Myometrial cell (primary cell): ENCODE measurements around the gene STK17B. TPM values are rescaled to one million over a fixed set of nuclear protein-coding genes. Genes with fewer than 3 reads are reported as not detected.

ENCODE experiments used
- total RNA-seq: library from RNA; depleted of rRNA; stranded (reverse); fragments of >200 nt; gene quantifications from 2 replicates; pipeline ENCODE4 v1.2.3, GENCODE V29; 2015

STK17B gene
- total RNA-seq: 21.3 and 25.2 TPM in 2 replicates

DNA sequence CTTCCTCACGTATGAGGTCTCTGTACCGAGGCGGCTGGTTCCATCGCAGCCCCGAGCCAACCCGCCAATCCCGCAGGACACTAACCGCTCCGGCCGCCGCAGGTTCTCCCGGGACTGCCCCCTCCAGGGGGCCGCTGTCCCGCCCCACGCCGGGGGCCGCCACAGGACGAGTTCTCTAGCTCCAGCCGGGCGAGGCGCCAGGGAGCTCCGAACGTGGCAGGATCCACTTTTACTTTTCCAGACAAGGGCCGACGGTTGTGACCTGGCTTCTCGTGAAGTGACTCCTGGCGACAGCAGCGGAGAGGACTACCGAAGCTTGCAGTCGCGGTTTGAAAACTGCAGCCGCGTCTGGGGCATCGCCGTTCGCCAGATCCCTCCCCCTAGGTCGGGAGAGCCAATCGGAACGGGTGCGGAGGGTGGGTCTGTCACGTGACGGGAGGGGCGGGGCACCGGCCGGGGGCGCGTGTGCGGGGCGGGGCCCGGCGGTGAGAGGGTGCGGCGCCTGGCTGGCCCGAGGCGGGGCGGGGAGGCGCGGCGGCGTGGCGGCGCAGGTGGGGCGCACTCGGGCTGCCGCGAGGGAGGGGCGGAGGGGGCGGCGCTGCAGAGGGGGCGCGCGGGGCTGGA, at the start of gene STK17B:
Gene STK17B, minus strand, starts transcription at position 331 of the 624 bp plus-strand sequence. CDS start 8,195 bp downstream, outside the sequence.

Other genes with a start within 250 kb of the STK17B start
- 0.18 and 0.86 TPM in 2 replicates for gene DNAH7, start 102.7 kb downstream of the STK17B start, total RNA-seq